MM.1S (cell line): ENCODE data around the gene SPATA31C2.

Source experiments
- EZH2 ChIP-seq: fragments of 300-600 bp; sonication (generic); optimal IDR thresholded peaks from 2 replicates; pipeline ENCODE3; 2017; ENCODE audit warnings: low read depth, mild to moderate bottlenecking, antibody characterized with exemption, low read length, mixed read lengths
- EZH2phosphoT487 ChIP-seq: fragments of 300-600 bp; sonication (generic); IDR thresholded peaks from 2 replicates; pipeline ENCODE4 v1.6.1; 2018; ENCODE audit warnings: antibody characterized with exemption, low read length
- TF ChIP-seq, protein P1 (sequence below): fragments of 300-600 bp; sonication (generic); IDR thresholded peaks from 2 replicates; pipeline ENCODE4 v1.5.1; 2016; ENCODE audit warnings: antibody characterized with exemption, low read length, mixed read lengths

- no peak for TF ChIP-seq EZH2phosphoT487
- TF ChIP-seq, protein P1, sequence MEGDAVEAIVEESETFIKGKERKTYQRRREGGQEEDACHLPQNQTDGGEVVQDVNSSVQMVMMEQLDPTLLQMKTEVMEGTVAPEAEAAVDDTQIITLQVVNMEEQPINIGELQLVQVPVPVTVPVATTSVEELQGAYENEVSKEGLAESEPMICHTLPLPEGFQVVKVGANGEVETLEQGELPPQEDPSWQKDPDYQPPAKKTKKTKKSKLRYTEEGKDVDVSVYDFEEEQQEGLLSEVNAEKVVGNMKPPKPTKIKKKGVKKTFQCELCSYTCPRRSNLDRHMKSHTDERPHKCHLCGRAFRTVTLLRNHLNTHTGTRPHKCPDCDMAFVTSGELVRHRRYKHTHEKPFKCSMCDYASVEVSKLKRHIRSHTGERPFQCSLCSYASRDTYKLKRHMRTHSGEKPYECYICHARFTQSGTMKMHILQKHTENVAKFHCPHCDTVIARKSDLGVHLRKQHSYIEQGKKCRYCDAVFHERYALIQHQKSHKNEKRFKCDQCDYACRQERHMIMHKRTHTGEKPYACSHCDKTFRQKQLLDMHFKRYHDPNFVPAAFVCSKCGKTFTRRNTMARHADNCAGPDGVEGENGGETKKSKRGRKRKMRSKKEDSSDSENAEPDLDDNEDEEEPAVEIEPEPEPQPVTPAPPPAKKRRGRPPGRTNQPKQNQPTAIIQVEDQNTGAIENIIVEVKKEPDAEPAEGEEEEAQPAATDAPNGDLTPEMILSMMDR: no peak
- no peak for TF ChIP-seq EZH2
Observed at GRCh38 chr9:88178641-88179040, 40.4 kb upstream of the SPATA31C2 start.
